WERI-Rb-1 (cell line): ENCODE measurements around the gene NDUFA9.
A peak's percentile ranks its signal among the peaks of the same experiment; 100 is the strongest.

ENCODE experiments used
- DNase-seq: peaks from one replicate; pipeline ENCODE4 v3.0.0-alpha.2; 2020
- H3K27ac ChIP-seq: fragments of 250-450 bp; sonication (Bioruptor Pico); 2 replicates; pipeline ENCODE4 v1.5.1; 2020; ENCODE audit warnings: mild to moderate bottlenecking, moderate library complexity
- H3K27me3 ChIP-seq: fragments of 250-450 bp; sonication (Bioruptor Pico); 2 replicates; pipeline ENCODE4 v1.5.1; 2021; ENCODE audit warnings: mild to moderate bottlenecking, low read depth, moderate library complexity; ENCODE audit not compliant: insufficient read depth, severe bottlenecking
- H3K36me3 ChIP-seq: fragments of 250-450 bp; sonication (Bioruptor Pico); 2 replicates; pipeline ENCODE4 v1.5.1; 2020; ENCODE audit warnings: mild to moderate bottlenecking, moderate library complexity
- H3K4me3 ChIP-seq: 2 replicates; pipeline ENCODE4 v1.5.1; 2011; ENCODE audit warnings: low read depth, mild to moderate bottlenecking, control low read depth, low read length
- H3K9me3 ChIP-seq: fragments of 250-450 bp; sonication (Bioruptor Pico); 2 replicates; pipeline ENCODE4 v1.5.1; 2021; ENCODE audit warnings: mild to moderate bottlenecking, moderate library complexity; ENCODE audit not compliant: severe bottlenecking
- CTCF ChIP-seq: IDR thresholded peaks from 2 replicates; pipeline ENCODE4 v1.5.1; 2011; ENCODE audit warnings: low read depth, mild to moderate bottlenecking, control low read depth, inconsistent platforms, low read length

Gene NDUFA9

GRCh38 chr12:4630262-4630661, 18.7 kb upstream of the NDUFA9 start:
- H3K9me3 ChIP-seq = no peaks in the 10 kb centered on the region
- no peaks in the 10 kb centered on the region for H3K27me3 ChIP-seq
- no peak overlapping the region for H3K4me3 ChIP-seq
- H3K36me3 ChIP-seq = no peaks in the 10 kb centered on the region
- no peak for DNase-seq
- H3K27ac ChIP-seq = no peak overlapping the region
- no peak for TF ChIP-seq CTCF

GRCh38 chr12:4643747-4644146, 5.2 kb upstream of the NDUFA9 start:
- no peak for DNase-seq
- no peak overlapping the region for H3K4me3 ChIP-seq
- H3K27me3 ChIP-seq = no peaks in the 10 kb centered on the region
- H3K9me3 ChIP-seq = no peaks in the 10 kb centered on the region
- no peaks in the 10 kb centered on the region for H3K36me3 ChIP-seq
- H3K27ac ChIP-seq = no peak overlapping the region
- TF ChIP-seq CTCF = no peak

GRCh38 chr12:4645023-4645422, 3.9 kb upstream of the NDUFA9 start:
- H3K9me3 ChIP-seq = no peaks in the 10 kb centered on the region
- peaks cover 3% of the 10 kb centered on the region; the same call in 1 of the 2 replicates for H3K36me3 ChIP-seq
- no peak for TF ChIP-seq CTCF
- no peaks in the 10 kb centered on the region for H3K27me3 ChIP-seq
- no peak for DNase-seq
- no peak overlapping the region for H3K27ac ChIP-seq
- H3K4me3 ChIP-seq = no peak overlapping the region

GRCh38 chr12:4648104-4648500, 812 bp upstream of the NDUFA9 start:
- peak overlapping the region; percentile 89 for H3K27ac ChIP-seq

GRCh38 chr12:4649358-4649661, 396 bp downstream of the NDUFA9 start:
- TF ChIP-seq CTCF = no peak
- Histone ChIP-seq H3K27ac (peak overlapping the region; percentile 89), H3K4me3 (peak overlapping the region; percentile 93), H3K9me3 (no peaks in the 10 kb centered on the region), H3K27me3 (no peaks in the 10 kb centered on the region), H3K36me3 (peaks cover 10% of the 10 kb centered on the region)
- no peak for DNase-seq

More at GRCh38 chr12:4648104-4648500, 812 bp upstream of the NDUFA9 start:
- H3K36me3 ChIP-seq = peaks cover 3% of the 10 kb centered on the region; the same call in 1 of the 2 replicates
- DNase-seq = no peak
- peak overlapping the region; percentile 93 for H3K4me3 ChIP-seq
- H3K27me3 ChIP-seq = no peaks in the 10 kb centered on the region
- no peak for TF ChIP-seq CTCF
- no peaks in the 10 kb centered on the region for H3K9me3 ChIP-seq

- Histone ChIP-seq H3K9me3 (no peaks in the 10 kb centered on the region), H3K27me3 (no peaks in the 10 kb centered on the region), H3K27ac (no peak overlapping the region), H3K4me3 (no peak overlapping the region), H3K36me3 (peaks cover 45% of the 10 kb centered on the region)
- no peak for DNase-seq
- no peak for TF ChIP-seq CTCF
Observed at GRCh38 chr12:4653257-4653656, 4.3 kb downstream of the NDUFA9 start.
